AG04449 (cell line): ENCODE data around the gene MACROH2A1.

ENCODE experiments used
- CTCF ChIA-PET: fragments of 350-600 bp; formaldehyde crosslinking; extraction: SDS; loops from one replicate; lab custom pipeline; 2021; ENCODE audit warnings: antibody characterized with exemption; lab: Yijun Ruan, JAX
- POLR2A ChIA-PET: fragments of 400-600, 350-600 bp; formaldehyde crosslinking; extraction: SDS; loops from one replicate; lab custom pipeline; 2020; ENCODE audit warnings: antibody characterized with exemption, inconsistent platforms; lab: Yijun Ruan, JAX
- DNase-seq: peaks from one replicate; pipeline ENCODE4 v3.0.0-alpha.2; 2010; ENCODE audit warnings: low read depth, low spot score
- H3K4me3 ChIP-seq: 2 replicates; pipeline ENCODE4 v1.5.1; 2011; ENCODE audit warnings: low read depth, mild to moderate bottlenecking, control low read depth, low read length
- CTCF ChIP-seq: IDR thresholded peaks from one replicate; pipeline ENCODE4 v1.5.1; 2011; ENCODE audit warnings: mild to moderate bottlenecking, moderate library complexity, low read length, control low read depth, inconsistent platforms; ENCODE audit not compliant: insufficient read depth; ENCODE audit errors: missing control alignments

MACROH2A1 gene

GRCh38 chr5:135341016-135341666 lies 57.9 kb downstream of the MACROH2A1 start:
- ChIA-PET POLR2A (no interaction called here), CTCF (interaction anchor here (0.9 to 1.4 kb wide), 4 partner anchors 10 to 85 kb away, joined by 4 to 5 read pairs (median 5); no protein-coding TSS in a partner anchor)
- TF ChIP-seq CTCF, result no peak
- no peak for DNase-seq
- H3K4me3 ChIP-seq, result no peak overlapping the region

GRCh38 chr5:135340568-135340967 lies 58.5 kb downstream of the MACROH2A1 start:
- POLR2A ChIA-PET, result no interaction called here
- no peak overlapping the region for H3K4me3 ChIP-seq
- CTCF ChIA-PET, result interaction anchor here (0.9 to 1.4 kb wide), 4 partner anchors 9 to 149 kb away, joined by 4 to 5 read pairs (median 4); no protein-coding TSS in a partner anchor
- TF ChIP-seq CTCF, result no peak
- DNase-seq, result no peak

- POLR2A ChIA-PET, result no interaction called here
- no peak overlapping the region for H3K4me3 ChIP-seq
- DNase-seq, result no peak
- TF ChIP-seq CTCF, result no peak
- CTCF ChIA-PET, result interaction anchor here (0.9 to 1.5 kb wide), 7 partner anchors 8 to 212 kb away, joined by 3 to 6 read pairs (median 4); no protein-coding TSS in a partner anchor
These were observed 59.4 kb downstream of the MACROH2A1 start for GRCh38 chr5:135339623-135340022.

- ChIA-PET CTCF (interaction anchor here (0.9 to 1.5 kb wide), 4 partner anchors 119 to 213 kb away, joined by 3 to 6 read pairs (median 4); no protein-coding TSS in a partner anchor), POLR2A (no interaction called here)
- no peak for DNase-seq
- H3K4me3 ChIP-seq, result no peak overlapping the region
- TF ChIP-seq CTCF, result no peak
These were observed 59.8 kb downstream of the MACROH2A1 start for GRCh38 chr5:135339189-135339588.

- DNase-seq, result no peak
- no peak for TF ChIP-seq CTCF
- no peak overlapping the region for H3K4me3 ChIP-seq
- CTCF ChIA-PET, result interaction anchor here (1.0 to 1.8 kb wide), 5 partner anchors 8 to 147 kb away, joined by 3 to 5 read pairs (median 4); no protein-coding TSS in a partner anchor
- POLR2A ChIA-PET, result no interaction called here
These were observed 62.0 kb downstream of the MACROH2A1 start for GRCh38 chr5:135337064-135337463.
